IMR-90 (cell line): Measurements from ENCODE around the gene MTFR2.

Source experiments
- BHLHE40 ChIP-seq: fragments of 150-350 bp; IDR thresholded peaks from 2 replicates; pipeline ENCODE4 v1.6.1; 2016; ENCODE audit warnings: mild to moderate bottlenecking, low read depth, low read length
- CHD1 ChIP-seq: IDR thresholded peaks from 2 replicates; pipeline ENCODE4 v1.6.1; 2012; ENCODE audit warnings: low read depth, low read length, improper control_type of control experiment
- CTCF ChIP-seq: conservative IDR thresholded peaks from 2 replicates; pipeline ENCODE4 v1.5.1; 2012; ENCODE audit warnings: mild to moderate bottlenecking, low read depth, low read length, improper control_type of control experiment
- ELK1 ChIP-seq: fragments of 150-350 bp; IDR thresholded peaks from 2 replicates; pipeline ENCODE4 v1.6.1; 2016; ENCODE audit warnings: low read depth, mild to moderate bottlenecking, low read length, moderate library complexity, borderline replicate concordance
- FOS ChIP-seq: fragments of 150-350 bp; IDR thresholded peaks from 2 replicates; pipeline ENCODE4 v1.6.1; 2016; ENCODE audit warnings: low read depth, low read length
- NFE2L2 ChIP-seq: fragments of 150-350 bp; IDR thresholded peaks from 2 replicates; pipeline ENCODE4 v1.6.1; 2016; ENCODE audit warnings: low read depth, mild to moderate bottlenecking, low read length
- POLR2A ChIP-seq: IDR thresholded peaks from 2 replicates; pipeline ENCODE4 v1.6.1; 2012; ENCODE audit warnings: mild to moderate bottlenecking, low read depth, low read length

GRCh38 chr6:136265101-136265500 is 15.0 kb upstream of the MTFR2 start:
- no peak for TF ChIP-seq FOS
- TF ChIP-seq CTCF: no peak
- TF ChIP-seq NFE2L2: no peak
- no peak for TF ChIP-seq ELK1
- TF ChIP-seq CHD1: no peak
- TF ChIP-seq POLR2A: no peak
- TF ChIP-seq BHLHE40: no peak
